Midbrain (tissue), 1 donor: Measurements from ENCODE around the gene MYL3.

Experiments used
- DNase-seq: peaks from one replicate; lab custom pipeline; 2025; lab: John Stamatoyannopoulos, UW

MYL3 gene

DNA sequence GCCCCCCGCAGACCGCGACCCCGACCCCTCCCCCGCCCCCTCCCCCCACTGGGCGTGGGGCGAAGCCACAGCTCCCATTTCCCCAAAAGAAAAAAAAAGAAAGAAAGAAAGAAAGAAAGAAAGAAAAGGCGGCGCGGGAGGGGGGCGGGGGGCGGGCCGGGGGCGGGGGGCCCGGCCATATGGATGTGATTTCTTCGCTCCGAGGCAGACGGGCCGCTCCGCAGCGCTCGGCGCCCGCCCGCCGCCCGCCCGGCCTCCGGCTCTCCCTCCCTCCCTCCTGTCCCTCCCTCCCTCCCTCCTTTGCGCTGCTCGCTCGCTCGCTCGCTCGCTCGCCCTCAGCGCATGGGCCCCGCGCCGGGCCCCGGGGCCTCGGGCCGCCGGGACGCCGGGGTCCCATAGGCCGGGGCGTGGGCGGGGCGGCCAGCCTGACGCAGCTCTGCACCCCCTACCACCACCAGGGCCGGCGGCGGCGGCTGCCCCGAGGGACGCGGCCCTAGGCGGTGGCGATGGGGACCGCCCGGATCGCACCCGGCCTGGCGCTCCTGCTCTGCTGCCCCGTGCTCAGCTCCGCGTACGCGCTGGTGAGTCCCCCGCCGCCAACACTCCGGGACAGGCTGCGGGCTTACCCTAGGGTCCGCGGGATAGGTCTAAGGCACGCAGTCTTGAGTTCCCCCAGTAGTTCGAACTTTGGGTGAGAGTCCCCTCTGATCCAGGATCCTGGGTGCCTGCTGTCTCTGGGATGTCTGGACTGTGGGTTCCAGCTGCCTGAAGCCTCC, 20.0 kb upstream of the MYL3 start:
- DNase-seq = no peak

- DNase-seq = no peak
These were observed 19.3 kb upstream of the MYL3 start for GRCh38 chr3:46882377-46883053.

DNA sequence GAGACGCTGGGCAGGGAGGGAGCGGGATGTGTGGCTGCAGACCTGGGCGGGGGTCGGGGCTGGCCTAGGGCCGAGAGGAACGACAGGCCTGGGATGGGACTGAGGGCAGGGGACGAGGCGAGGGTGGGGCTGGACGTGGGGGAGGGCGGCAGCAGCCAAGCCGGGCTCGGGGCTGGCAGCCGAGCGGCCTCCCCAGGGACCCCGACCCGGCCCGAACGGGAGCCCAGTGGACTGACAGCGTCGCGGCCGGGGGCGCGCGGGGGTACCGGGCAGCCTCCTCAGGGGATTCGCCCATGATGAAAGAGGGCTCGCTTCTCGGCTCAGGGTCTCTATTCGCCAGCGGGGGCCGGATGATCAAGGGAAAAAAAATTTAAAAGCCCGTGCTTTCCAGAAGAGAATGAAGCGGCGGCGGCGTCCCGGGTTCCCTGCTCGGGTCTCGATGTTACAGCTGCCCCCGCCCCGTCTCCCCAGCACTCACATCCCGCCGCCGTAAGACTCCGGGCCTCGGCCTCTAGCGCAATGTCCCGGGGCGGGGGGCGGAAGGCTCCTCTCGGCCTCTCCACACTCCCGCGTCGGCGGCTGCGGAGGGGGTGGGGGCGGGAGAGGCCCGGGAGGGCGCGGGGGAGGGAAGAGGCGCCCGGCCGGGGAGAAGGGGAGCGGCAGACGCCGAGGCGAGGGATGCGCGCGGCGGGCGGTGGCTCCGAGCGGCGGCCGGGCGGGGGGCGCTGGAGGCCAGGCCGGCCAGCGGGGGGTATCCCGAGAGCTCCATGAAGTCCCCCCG, 18.5 kb upstream of the MYL3 start:
- no peak for DNase-seq

DNA sequence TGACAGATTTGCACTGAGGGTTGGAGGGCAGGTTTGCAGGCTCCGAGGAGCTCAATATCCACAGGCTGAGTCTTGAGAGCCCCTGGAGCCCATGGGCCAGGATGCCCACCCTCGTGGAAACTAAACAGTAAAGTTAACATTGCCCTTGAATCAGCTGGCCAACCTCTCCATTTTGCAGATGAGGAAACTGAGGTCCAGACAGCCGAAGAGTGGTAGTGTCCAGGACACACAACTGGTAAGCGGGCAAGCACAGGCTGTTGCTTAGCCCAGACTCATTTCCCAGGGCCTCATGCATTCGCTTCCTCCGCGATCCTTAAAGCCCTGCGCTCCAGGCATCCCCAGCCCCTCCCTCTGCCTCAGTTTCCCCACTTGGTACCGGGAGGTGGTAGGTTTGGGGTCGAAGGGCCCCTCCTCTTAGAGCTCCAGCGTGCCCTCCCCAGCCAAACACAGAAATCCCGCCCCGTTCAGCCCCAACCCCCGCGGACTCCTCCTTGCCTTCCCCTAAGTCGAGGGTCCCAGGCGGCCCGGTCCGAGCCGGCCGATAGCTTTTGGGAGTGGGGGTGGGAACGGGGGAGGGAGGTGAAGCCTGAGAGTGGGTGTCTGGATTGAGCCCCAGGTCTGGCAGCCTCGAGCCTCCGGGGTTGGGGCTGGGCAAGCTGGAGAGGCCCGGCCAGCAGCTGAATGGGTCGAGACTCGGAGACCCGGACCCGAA, 17.8 kb upstream of the MYL3 start:
- no peak for DNase-seq

GRCh38 chr3:46878781-46879436, 15.7 kb upstream of the MYL3 start:
- no peak for DNase-seq

- no peak for DNase-seq
These were observed 14.3 kb upstream of the MYL3 start, which contains the start of gene PTH1R for GRCh38 chr3:46877406-46878125. PTH1R (plus strand) TSS chr3:46877721; CDS start chr3:46883560, 5,839 bp downstream.

DNA sequence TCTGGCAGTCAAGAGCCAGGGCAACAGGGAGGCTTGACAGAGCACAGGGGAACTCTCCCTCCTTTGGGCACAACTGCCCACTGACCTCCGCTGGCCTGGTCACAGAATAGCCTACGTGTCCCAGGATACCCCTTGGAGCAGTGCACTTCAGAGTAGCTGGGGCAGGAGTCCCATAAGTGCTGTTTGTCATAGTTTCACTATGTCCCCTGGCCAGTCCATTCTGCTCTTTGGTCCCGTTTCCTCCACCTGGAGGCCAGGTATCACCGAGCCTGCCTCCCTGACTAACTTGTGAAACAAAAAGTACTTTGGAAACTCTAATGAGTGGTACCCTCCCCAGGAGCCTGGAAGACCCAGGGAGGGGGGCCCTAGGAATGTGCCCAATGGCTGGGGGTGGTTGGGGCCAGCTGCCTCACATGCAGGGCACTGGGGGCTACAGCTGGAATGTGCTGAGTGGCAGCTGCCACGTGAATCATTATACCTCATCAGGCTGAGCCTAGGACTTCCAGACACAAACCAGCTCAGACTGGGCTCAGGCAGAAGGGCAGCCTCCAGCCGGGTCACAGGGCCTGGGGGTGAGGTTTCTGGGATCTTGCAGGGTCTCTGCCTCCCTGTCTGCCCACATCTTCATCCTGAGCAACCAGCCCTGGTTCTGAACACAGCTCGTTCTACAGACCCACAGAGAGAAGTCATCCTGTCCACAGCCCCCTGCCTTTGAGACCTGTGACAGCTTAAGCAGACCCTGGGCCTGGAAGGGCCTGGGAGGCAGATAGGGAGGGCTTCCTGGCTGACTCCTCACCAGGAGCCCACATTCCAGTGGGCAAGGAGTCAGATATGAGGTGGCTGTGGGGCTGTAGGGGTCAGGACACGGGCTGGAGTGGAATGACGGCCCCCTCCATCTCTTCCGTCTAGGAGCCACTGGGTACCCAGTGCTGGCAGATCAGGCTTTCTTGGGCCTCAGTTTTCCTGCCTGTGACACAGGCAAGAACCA, 13.4 kb upstream of the MYL3 start:
- no peak for DNase-seq

- no peak for DNase-seq
These were observed 12.3 kb upstream of the MYL3 start for GRCh38 chr3:46875560-46875959.

DNA sequence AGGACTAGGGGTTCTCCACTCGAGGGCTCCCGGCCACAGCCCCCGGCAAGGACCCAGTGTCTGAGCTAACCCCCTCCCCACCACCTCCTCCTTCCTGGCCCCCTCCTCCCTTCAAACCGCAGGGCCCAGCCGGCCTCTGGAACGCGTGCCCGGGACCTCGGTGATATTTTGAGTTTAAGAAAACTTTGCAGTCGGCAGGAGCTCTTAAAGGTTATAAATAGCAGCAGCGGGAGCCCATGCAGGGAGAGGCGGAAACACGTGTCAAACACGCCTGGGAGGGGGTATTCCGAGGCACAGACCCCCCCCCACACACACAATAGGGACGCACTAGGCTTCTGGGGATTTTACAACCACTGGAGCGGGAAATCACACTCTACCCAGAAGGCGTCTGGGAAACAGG, 11.2 kb upstream of the MYL3 start:
- no peak for DNase-seq

- no peak for DNase-seq
These were observed 10.3 kb upstream of the MYL3 start for GRCh38 chr3:46873521-46873920.

- DNase-seq = no peak
These were observed 8.0 kb upstream of the MYL3 start for GRCh38 chr3:46871222-46871621.

- DNase-seq = no peak
These were observed 7.4 kb upstream of the MYL3 start for GRCh38 chr3:46870651-46871050.

DNA sequence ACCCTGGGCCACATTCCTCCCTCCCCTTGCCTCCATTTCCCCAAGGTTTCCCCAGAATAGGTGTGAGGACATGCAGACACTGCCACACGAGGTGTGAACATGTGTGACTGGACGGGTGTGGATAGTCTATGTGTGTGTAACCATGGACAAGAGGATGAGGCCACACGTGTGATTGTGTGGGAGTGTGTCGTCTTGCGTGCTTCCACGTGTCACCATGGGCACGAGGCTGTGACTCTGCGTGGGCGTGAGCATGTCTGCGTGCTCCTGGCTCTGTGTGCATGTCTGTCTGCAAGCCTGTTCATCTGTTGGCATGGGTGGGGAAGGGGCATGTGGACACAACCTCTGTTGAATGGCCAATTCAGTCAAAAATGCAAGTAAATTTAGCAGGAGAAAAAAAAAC, 6.2 kb upstream of the MYL3 start:
- DNase-seq = no peak

- no peak for DNase-seq
These were observed 5.7 kb upstream of the MYL3 start for GRCh38 chr3:46868948-46869347.

DNA sequence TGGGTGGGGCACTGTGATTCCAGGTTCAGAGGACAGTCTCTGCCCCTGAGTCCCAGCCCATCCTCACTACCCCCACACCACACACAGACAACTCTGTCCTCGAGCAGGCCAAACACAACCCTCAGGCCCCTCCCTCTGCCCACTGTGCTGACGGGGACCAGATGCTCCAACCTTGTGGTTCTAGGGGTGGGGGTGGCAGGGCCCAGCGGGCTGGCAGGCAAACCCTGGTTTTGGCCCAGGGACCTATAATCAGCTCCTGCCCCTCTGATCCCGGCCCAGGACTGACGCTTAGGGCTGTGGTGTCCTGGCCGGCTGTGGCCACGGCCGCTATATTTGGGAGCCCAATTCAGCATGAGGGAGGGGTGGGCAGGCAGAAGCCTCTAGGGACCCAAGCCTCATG, 5.0 kb upstream of the MYL3 start:
- no peak for DNase-seq

- DNase-seq = peak; percentile 68
These were observed 4.3 kb upstream of the MYL3 start for GRCh38 chr3:46867550-46867898.

GRCh38 chr3:46866720-46867549, 3.7 kb upstream of the MYL3 start:
- DNase-seq = peak; percentile 72

DNA sequence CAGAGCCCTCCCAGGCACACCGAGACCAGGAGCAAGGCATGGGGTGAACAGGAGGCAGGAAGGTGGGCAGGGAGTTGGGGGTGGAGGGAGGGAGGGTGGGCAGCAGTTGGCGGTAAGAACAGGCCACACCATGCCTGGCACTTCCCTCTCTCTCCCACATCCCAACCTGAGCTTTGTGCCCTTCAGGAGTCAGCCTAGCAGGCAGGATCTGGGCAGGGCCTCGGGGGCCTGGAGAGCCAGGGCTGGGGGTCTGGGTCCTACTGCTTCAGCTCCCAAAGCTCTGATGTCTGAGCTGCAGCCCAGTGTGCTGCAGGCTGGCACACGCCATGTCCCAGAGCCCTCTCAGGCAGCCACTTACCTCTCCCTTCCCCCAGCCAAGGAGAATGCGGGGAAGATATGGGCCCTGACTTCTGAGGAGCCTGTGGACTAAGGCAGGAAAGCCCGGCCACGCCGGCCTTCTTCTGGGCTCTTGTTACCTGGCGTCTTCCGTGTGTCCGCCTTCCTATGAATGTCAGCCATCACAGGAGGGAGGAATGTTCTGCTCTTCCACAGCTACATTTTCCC, 2.9 kb upstream of the MYL3 start:
- no peak for DNase-seq

DNA sequence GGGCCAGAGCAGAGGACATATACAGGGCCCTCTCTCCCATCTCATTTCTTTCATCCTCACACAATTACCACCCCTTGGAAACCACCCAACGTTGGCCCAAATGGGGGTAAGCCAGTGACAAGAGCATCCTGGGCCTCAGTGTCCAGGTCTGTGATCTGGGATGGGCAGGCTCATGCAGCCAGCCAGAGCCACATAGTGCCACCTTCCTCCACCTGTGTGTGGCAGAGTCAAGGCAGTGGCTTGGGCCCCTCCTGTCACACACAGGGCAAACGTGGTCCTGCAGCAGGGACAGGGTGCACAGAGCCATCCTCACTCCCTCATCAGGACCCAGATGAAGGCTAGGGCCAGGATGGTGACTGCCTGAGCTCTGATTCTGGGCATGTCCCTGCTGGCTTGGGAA, 2.3 kb upstream of the MYL3 start:
- no peak for DNase-seq
